GM18498 (cell line): ENCODE measurements around the gene DDX1.

Source experiments
- ATAC-seq: cut with Tn5 transposase; IDR thresholded peaks from one replicate; pipeline ENCODE4 v1.9.1; 2021; ENCODE audit warnings: mild to moderate bottlenecking, moderate library complexity; ENCODE audit not compliant: unreplicated experiment

DDX1 gene

GRCh38 chr2:15626967-15627366 lies 35.3 kb downstream of the DDX1 start:
- no peak for ATAC-seq

GRCh38 chr2:15627817-15628684 lies 36.4 kb downstream of the DDX1 start:
- ATAC-seq, result no peak

- ATAC-seq, result no peak
These were observed 37.5 kb downstream of the DDX1 start for GRCh38 chr2:15628899-15629855.

- ATAC-seq, result no peak
These were observed 38.7 kb downstream of the DDX1 start for GRCh38 chr2:15630121-15630977.

DNA sequence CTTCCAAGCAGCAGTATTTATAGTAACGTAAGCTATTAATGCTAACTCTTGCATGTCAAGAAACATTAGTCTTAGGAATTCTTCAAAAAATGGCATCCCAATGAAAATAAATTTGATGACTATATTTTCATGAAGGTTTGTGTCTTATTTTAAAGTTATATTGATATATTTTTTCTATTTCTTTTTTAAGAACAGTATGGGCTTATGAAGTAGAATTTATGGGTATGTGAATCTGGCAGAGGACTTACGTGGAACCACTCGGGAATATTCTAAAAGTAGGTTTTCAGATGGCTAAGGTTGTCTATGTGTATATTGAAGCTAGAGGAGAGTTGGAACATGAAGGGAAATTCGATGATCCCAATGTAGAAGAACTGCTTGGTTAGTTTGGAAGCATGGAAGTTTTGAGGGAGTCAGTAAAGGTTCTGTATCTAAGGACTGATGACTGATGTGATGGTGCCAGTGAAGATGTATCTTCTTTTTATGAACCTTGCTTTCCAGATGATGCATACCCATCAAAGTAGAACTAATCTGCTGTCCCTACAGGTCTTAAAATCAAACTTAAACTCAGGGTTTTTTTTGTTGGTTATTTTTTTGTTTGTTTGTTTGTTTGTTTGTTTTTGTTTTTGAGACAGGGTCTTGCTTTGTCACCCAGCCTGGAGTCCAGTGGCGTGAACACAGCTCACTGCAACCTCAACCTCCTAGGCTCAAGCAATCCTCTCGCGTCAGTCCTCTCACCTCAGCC lies 39.5 kb downstream of the DDX1 start:
- ATAC-seq, result no peak

- no peak for ATAC-seq
These were observed 40.2 kb downstream of the DDX1 start for GRCh38 chr2:15631883-15632282.

DNA sequence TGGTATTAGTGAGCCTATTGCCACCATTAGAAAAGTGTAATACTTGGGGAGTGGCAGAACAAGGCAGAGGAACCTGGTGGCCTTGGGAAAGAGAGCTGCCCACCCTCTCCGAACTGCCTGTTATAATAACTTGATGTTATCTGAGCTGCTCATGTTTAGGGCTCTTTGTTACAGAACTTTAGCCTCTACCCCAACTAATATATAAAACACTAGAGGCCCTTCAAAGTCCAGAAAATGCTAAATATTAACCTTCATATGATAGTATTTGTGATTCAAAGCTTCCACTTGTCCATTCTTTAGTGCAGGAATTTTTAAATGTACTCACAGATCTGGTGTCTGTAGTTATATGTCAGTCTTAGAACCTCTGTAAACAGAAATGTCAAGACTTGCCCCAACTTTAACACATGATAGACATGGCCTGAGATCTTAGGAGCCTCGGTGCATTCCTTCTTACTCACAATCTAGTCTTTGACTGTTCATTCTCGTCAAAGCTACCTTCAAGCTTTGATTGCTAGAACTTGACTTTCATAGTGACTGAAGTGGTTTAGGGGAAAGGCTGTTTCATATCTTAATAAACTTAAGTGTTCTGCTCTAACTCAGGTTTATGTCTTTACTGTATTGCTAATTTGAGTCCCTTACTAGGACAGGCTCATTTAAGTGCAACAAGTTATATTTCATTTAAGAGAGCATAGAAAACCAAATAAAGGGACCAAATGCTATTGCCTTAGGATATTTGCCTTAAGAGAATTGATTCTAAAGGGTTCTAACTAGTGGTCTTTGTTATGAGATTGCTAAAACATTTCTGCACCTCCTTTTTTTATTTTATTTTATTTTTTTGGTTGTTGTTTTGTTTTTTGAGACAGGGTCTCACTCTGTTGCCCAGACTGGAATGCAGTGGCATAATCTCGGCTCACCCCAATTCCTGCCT lies 41.6 kb downstream of the DDX1 start:
- ATAC-seq, result no peak

GRCh38 chr2:15633971-15634346 lies 42.3 kb downstream of the DDX1 start:
- no peak for ATAC-seq

DNA sequence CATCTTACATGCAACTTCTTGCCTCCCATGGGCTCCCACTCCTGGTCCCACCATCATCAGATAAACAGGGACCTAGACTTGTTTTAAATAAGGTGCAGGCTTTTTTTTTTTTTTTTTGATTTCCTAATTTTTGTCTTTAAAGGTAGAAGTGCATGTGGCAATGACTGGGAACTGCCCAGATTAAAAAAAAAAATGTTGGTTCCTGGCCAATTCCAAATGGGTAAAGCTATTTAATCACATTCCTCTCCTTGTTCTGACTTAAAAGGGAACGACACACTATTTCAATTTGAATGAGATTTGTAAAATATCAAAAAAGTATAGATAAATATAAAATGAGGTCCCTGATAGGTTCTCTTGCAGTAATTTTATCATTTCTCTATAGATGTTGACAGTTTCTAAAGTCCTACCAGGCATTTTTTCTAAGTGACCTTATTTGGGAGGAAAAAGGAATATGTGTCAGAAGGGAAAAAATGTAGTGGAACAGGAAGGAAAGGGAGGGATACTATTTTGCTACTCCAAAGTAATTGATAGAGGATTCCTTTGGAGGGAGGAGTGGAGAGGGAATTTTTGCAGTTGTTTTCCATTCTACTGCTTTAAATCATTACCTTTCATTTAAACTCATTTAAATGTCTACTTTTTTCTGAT lies 43.3 kb downstream of the DDX1 start:
- no peak for ATAC-seq

GRCh38 chr2:15636972-15637785 lies 45.5 kb downstream of the DDX1 start:
- ATAC-seq, result peak; percentile 94

DNA sequence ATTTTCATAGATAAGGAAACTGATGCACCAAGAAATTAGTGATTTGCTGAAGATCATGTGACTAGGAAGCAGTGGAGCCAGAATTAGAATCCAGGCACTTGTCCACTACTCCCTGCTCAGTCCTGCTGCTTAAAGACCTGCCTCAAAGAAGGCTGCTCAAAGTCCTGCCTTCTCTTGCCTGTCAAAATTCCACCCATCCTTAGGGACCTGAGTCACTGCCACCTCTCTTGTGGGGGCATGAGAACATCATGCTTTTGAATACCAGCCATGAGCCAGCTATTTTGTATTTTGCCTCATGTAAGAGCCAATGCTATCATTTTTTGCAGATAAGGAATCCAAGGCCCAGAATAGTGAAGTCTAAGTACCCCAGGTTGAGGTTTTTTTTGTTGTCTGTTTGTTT lies 47.1 kb downstream of the DDX1 start:
- ATAC-seq, result no peak

GRCh38 chr2:15639323-15640251 lies 47.9 kb downstream of the DDX1 start:
- no peak for ATAC-seq

GRCh38 chr2:15640261-15640711 lies 48.6 kb downstream of the DDX1 start:
- no peak for ATAC-seq

- no peak for ATAC-seq
These were observed 49.1 kb downstream of the DDX1 start for GRCh38 chr2:15640784-15641183.

DNA sequence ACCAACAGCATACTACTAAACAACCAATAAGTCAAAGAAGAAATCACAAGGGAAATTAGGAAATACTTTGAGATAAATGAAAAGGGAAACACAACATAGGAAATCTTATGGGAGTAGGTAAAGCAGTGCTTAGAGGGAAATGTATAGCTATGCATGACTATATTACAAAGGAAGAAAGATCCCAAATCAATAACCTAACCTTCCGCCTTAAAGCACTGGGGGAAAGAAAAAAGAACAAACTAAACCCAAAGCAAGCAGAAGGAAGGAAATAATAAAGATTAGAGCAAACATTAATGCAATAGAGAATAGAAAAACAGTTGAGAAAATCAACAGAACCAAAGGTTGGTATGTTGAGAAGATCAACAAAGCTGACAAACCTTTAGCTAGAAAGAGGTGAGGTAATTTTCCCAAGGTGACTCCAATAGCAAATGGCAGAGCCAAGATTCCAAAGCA lies 49.9 kb downstream of the DDX1 start:
- ATAC-seq, result no peak

DNA sequence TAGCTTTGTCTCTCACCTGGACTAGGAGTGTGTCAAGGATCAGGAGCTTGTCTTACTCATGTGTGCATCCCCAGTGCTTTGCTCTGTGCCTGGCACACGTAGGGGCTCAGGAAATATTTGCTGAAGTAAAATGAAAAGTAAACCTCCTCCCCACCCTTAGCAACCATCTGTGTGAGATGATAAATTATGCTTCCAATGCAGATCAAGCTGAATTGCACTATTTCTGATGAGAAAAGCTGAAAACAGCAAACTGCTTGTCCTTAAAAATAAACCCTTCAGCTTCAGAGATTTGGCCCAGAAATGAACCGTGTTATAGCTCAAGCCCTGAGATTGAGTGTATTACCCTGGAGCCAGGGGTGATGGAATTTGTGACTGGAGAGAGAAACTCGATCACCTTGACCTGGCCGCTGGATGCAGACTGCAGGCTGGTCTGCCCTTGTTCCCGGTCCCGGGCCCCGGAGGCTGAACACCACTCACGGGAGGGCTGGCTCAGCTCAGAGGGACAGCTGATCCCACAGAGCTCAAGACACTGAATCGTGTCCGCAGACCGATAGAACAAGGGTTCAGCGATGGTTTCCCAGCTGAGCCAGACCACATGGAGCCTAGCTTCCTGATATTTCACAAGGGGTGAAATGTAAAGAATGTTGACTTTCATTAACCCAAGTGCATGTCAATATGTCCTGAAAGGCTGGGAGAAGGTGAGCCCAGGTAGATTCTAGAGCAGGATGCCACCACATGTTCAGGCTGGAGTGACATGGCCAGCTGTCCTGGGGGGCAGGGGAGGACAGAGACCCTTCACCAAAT lies 50.5 kb downstream of the DDX1 start:
- ATAC-seq, result no peak
